ENCODE results near the gene MMP2.
A peak's percentile ranks its signal among the peaks of the same experiment; 100 is the strongest.

Gene MMP2

DNA sequence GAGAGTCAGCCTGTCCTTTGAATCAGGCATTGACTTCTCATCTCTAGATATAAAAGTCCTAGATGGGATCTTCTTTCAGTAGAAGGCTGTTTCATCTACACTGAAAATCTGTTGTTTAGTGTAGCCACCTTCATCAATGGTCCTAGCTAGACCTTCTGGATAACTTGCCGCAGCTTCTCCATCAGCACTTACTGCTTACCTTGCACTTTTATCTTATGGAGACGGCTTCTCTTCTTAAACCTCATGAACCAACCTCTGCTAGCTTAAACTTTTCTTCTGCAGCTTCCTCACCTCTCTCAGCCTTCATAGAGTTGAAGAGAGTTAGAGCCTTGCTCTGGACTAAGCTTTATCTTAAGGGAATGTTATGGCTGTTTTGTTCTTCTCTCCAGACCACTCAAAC is 5.4 kb upstream of the MMP2 start:
- H3K4me3 ChIP-seq (ENCODE audit: control insufficient read depth, low read depth, low read length) = no peak overlapping the region
- DNase-seq (ENCODE audit: low read depth) = no peak

DNA sequence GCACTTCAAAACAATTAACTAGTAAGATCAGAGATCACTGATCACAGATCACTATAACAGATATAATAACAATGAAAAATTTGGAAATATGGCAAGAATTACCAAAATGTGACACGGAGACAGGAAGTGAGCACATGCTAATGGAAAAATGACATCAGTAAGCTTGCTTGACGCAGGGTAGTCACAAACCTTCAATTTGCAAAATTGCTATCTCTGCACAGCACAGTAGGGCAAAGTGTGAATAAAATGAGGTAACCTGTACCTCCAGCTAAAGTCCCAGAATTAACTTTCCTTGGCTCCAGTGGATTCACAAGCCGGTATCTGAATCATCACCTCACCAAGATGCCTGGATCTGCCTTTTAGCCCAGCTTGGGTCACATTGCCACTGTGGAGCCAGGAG is 4.2 kb upstream of the MMP2 start:
- TF ChIP-seq, protein P1, sequence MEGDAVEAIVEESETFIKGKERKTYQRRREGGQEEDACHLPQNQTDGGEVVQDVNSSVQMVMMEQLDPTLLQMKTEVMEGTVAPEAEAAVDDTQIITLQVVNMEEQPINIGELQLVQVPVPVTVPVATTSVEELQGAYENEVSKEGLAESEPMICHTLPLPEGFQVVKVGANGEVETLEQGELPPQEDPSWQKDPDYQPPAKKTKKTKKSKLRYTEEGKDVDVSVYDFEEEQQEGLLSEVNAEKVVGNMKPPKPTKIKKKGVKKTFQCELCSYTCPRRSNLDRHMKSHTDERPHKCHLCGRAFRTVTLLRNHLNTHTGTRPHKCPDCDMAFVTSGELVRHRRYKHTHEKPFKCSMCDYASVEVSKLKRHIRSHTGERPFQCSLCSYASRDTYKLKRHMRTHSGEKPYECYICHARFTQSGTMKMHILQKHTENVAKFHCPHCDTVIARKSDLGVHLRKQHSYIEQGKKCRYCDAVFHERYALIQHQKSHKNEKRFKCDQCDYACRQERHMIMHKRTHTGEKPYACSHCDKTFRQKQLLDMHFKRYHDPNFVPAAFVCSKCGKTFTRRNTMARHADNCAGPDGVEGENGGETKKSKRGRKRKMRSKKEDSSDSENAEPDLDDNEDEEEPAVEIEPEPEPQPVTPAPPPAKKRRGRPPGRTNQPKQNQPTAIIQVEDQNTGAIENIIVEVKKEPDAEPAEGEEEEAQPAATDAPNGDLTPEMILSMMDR (IDR thresholded peaks at IDR 0.05; ENCODE audit: control insufficient read depth, insufficient read depth, low read depth, low read length, missing control alignments) = no peak
- H3K4me3 ChIP-seq (ENCODE audit: control insufficient read depth, low read depth, low read length) = no peak overlapping the region
- no peak for DNase-seq (ENCODE audit: low read depth)

More for the DNA sequence above, 5.4 kb upstream of the MMP2 start:
- TF ChIP-seq, protein P1 (IDR thresholded peaks at IDR 0.05; ENCODE audit: control insufficient read depth, insufficient read depth, low read depth, low read length, missing control alignments) = no peak

DNA sequence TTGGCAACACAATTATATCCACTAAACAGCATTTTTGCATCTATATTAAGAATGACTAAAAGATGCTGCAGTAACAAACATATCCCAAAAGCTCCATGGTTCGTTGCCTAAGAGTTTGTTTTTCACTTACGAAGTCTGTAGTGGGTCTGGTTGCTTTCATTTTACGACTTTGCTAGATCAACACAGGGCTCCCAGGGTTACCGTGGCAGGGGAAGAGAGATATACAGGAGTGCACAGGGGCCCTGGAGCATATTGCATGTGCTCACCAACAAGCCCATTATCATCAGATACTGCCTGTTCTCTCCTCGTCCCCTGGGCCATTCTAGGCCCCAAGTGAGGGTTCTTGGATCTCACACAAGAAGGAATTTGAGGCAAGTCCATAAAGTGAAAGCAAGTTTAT is 3.1 kb upstream of the MMP2 start:
- TF ChIP-seq, protein P1 (IDR thresholded peaks at IDR 0.05; ENCODE audit: control insufficient read depth, insufficient read depth, low read depth, low read length, missing control alignments) = no peak
- no peak overlapping the region for H3K4me3 ChIP-seq (ENCODE audit: control insufficient read depth, low read depth, low read length)

DNA sequence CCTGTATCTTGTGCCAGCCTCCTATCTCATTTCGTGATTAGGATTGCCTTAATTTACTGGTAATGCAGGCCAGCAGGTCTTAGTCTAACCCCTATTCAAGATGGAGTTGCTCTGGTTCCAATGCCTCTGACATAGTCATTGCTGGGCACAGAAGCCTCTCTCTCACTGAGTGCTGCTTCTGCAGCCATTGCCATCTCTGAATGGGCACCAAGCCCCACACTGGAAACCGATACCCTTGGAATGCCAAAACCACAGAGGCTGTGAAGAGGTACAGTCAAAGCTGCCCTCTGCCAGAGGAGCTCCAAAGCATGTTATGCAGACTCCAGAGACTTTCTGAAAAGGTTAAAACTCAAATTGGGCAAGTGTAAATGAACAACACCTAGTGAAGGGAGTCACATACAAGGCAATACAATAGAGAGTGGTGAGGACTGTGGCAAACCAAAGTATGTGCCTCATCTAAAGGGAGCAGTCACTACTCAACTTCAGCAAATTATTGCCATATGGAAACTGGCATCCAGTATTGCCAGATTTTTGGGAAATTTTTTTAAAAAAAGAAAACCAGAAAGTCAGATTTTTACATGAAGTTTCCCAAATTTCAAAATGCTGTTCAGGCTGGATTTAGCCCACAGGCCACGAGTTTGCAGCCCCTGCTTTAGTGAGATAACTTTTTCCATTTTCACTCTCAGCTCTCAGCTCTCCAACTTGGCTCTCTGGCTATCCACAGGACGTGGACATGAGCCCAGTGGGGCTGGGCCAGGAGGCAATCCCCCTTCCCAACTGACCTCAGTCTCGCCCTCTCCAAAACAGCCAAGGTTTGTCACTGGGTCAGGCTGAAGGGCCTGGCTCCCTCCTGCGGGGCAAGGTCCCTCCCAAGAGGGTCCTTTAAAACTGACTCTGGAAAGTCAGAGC is 2.1 kb upstream of the MMP2 start:
- TF ChIP-seq, protein P1 (IDR thresholded peaks at IDR 0.05; ENCODE audit: control insufficient read depth, insufficient read depth, low read depth, low read length, missing control alignments) = no peak
- no peak overlapping the region for H3K4me3 ChIP-seq (ENCODE audit: control insufficient read depth, low read depth, low read length)
- no peak for DNase-seq (ENCODE audit: low read depth)

More for the DNA sequence above, 3.1 kb upstream of the MMP2 start:
- DNase-seq (ENCODE audit: low read depth) = no peak

DNA sequence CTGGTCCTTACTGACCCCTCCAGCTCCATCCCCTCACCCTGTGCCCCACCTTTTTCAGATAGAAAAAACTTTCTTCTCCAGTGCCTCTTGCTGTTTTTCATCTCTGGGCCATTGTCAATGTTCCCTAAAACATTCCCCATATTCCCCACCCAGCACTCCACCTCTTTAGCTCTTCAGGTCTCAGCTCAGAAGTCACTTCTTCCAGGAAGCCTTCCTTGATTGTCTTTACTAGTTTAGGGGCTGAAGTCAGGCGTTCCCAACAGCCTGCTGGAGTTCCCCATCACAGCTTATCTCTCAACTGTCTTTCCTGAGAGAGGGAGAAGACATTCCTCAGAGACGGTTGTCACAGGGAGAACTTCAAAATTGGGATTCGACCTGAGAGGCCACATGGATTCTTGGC is 1.3 kb upstream of the MMP2 start:
- no peak overlapping the region for H3K4me3 ChIP-seq (ENCODE audit: control insufficient read depth, low read depth, low read length)
- no peak for DNase-seq (ENCODE audit: low read depth)
- TF ChIP-seq, protein P1 (IDR thresholded peaks at IDR 0.05; ENCODE audit: control insufficient read depth, insufficient read depth, low read depth, low read length, missing control alignments) = no peak

DNA sequence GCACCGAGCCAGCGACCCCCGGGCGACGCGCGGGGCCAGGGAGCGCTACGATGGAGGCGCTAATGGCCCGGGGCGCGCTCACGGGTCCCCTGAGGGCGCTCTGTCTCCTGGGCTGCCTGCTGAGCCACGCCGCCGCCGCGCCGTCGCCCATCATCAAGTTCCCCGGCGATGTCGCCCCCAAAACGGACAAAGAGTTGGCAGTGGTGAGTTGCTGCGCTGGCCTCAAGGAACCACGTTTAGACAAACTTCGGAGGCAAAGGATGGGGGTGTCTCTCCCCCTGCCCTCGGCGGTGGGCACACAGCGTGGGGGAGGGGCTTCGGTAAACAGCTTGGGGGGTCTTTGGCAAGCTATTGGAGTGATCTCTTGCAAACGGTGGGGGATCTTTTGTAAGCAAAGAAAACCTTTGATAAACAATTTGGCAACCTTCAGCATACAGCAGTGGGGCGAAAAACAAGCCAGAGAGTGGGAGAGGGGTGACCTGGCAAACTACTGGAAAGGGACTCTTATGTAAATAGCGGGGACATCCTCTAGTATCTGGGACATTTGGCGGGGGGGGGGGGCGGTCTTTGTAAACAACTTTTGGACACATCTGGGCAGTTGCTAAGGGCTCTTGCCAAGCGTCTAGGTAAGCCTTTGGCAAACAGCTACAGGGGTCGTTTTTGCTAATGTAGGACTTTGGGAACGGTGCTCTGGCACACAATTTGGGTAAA is 587 bp downstream of the MMP2 start:
- peak overlapping the region; percentile 71 for H3K4me3 ChIP-seq (ENCODE audit: control insufficient read depth, low read depth, low read length)
- DNase-seq (ENCODE audit: low read depth) = no peak

More for the DNA sequence above, 587 bp downstream of the MMP2 start:
- TF ChIP-seq, protein P1 (IDR thresholded peaks at IDR 0.05; ENCODE audit: control insufficient read depth, insufficient read depth, low read depth, low read length, missing control alignments) = no peak

All from AG09309 (cell line).